OCI-LY3 (cell line): ENCODE data around the gene JAG2.

ENCODE experiments used
- H2AFZ ChIP-seq: fragments of 200-600, 300-600 bp; shearing (Covaris generic); 2 replicates; pipeline ENCODE4 v1.6.0; 2014; ENCODE audit warnings: antibody characterized with exemption, low read depth, low read length
- H3K27ac ChIP-seq: fragments of 200-600, 300-600 bp; sonication (generic); 2 replicates; pipeline ENCODE4 v1.5.1; 2014; ENCODE audit warnings: mild to moderate bottlenecking, low read length, moderate library complexity, mixed read lengths
- H3K27me3 ChIP-seq: fragments of 200-600, 300-600 bp; sonication (generic); 2 replicates; pipeline ENCODE4 v1.6.1; 2014; ENCODE audit warnings: low read depth, low read length, mixed read lengths
- H3K36me3 ChIP-seq: fragments of 200-600, 300-600 bp; sonication (generic); replicated peaks from 2 replicates; pipeline ENCODE3; 2014; ENCODE audit warnings: low read depth, low read length, mixed read lengths
- H3K4me1 ChIP-seq: fragments of 300-600, 200-600 bp; sonication (generic); 2 replicates; pipeline ENCODE4 v1.6.1; 2014; ENCODE audit warnings: low read length, mixed read lengths
- H3K4me2 ChIP-seq: fragments of 200-600, 300-600 bp; sonication (generic); 2 replicates; pipeline ENCODE4 v1.6.1; 2014; ENCODE audit warnings: low read length, mixed read lengths
- H3K4me3 ChIP-seq: fragments of 300-600, 200-600 bp; sonication (generic); 2 replicates; pipeline ENCODE4 v1.5.1; 2014; ENCODE audit warnings: antibody characterized with exemption, mild to moderate bottlenecking, low read length, moderate library complexity
- H3K79me2 ChIP-seq: fragments of 300-600, 200-600 bp; shearing (Covaris generic); 2 replicates; pipeline ENCODE4 v1.6.1; 2014; ENCODE audit warnings: mild to moderate bottlenecking, low read length, mixed read lengths
- H3K9ac ChIP-seq: fragments of 300-600, 200-600 bp; shearing (Covaris generic); 2 replicates; pipeline ENCODE4 v1.6.0; 2014; ENCODE audit warnings: mild to moderate bottlenecking, low read length, moderate library complexity
- H3K9me3 ChIP-seq: fragments of 200-600, 300-600 bp; shearing (Covaris generic); 2 replicates; pipeline ENCODE4 v1.6.1; 2014; ENCODE audit warnings: low read length, mixed read lengths; ENCODE audit not compliant: insufficient read depth
- H4K20me1 ChIP-seq: fragments of 200-600, 300-600 bp; sonication (generic); 2 replicates; pipeline ENCODE4 v1.6.1; 2016; ENCODE audit warnings: low read length, mixed read lengths; ENCODE audit not compliant: insufficient read depth
- CTCF ChIP-seq: fragments of 200-600, 300-600 bp; sonication (generic); IDR thresholded peaks from 2 replicates; pipeline ENCODE4 v1.5.1; 2014; ENCODE audit warnings: antibody characterized with exemption, low read length, low read depth
- EZH2phosphoT487 ChIP-seq: fragments of 200-600 bp; shearing (Covaris generic); IDR thresholded peaks from 2 replicates; pipeline ENCODE4 v1.6.1; 2018; ENCODE audit warnings: antibody characterized with exemption, mixed run types, low read depth

The JAG2 gene

GRCh38 chr14:105203701-105204100 is 35.1 kb upstream of the JAG2 start:
- Histone ChIP-seq H3K27me3 (peaks cover 11% of the 10 kb centered on the region), H3K27ac (no peak overlapping the region), H3K36me3 (no peaks in the 10 kb centered on the region), H3K9ac (no peak overlapping the region), H3K4me1 (no peaks in the 10 kb centered on the region), H4K20me1 (no peaks in the 10 kb centered on the region), H3K4me3 (no peak overlapping the region), H3K79me2 (no peaks in the 10 kb centered on the region), H2AFZ (no peak overlapping the region), H3K9me3 (no peaks in the 10 kb centered on the region), H3K4me2 (no peak overlapping the region)
- no peak for TF ChIP-seq EZH2phosphoT487
- TF ChIP-seq CTCF = no peak

DNA sequence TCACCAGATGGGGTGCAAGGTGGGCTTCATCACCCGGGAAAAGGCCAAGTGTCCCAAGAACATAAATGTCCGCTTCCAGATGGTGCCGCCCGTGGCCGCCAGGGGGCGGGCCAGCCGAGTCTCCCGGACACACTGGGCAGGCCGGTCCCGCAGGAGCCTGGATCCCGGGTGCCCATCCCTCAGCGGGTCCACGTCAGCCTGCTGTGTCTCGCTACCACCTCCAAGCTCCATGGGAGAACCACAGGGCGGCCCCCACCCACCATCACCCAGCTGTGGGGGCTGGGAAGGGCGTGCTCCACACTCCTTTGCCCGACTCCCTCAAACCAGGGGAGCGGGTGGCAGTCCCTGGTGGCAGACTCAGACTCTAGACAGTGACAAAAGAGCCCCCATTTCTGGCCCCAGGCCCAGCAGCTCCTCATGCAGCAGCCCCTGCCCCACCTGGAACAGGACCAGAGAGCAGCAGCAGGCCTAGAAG is 34.5 kb upstream of the JAG2 start:
- Histone ChIP-seq H3K9ac (no peak overlapping the region), H3K79me2 (no peaks in the 10 kb centered on the region), H3K9me3 (no peaks in the 10 kb centered on the region), H3K4me2 (peak overlapping the region; percentile 41), H2AFZ (no peak overlapping the region), H3K27ac (no peak overlapping the region), H3K27me3 (peaks cover 14% of the 10 kb centered on the region), H3K36me3 (no peaks in the 10 kb centered on the region), H3K4me1 (no peaks in the 10 kb centered on the region), H4K20me1 (no peaks in the 10 kb centered on the region), H3K4me3 (no peak overlapping the region)
- TF ChIP-seq CTCF (peak; percentile 88), EZH2phosphoT487 (no peak)

DNA sequence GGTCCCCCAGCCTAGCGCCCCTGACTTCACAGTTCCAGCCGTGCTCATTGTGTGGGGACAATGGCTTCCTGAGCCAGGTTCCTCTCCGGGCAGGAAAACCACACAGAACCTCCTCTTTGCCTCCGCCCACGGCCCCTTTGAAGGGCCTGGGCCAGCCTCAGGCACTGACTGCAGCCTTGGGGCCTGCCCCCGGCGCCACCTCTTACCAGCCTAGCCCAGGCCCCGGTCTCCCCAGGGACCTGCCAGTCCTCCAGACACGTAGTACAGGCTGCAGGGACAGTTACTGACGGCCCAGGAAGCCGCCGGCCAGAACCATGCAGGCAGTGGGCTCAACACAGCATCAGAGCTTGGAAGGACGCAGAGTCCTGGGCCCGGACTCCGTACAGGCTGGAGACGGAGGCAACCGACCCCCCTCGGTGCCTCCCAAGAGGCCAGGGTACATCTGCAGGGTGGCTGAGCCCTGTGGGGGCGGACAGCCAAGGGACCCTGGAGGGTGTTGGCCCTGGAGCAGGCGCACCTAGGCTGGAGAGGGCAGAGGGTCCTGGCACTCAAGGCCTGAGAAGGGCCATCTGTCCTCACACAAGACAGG is 33.4 kb upstream of the JAG2 start:
- Histone ChIP-seq H3K9ac (no peak overlapping the region), H3K27me3 (peaks cover 16% of the 10 kb centered on the region), H4K20me1 (no peaks in the 10 kb centered on the region), H3K9me3 (no peaks in the 10 kb centered on the region), H3K27ac (no peak overlapping the region), H3K4me2 (no peak overlapping the region), H3K36me3 (no peaks in the 10 kb centered on the region), H3K4me1 (no peaks in the 10 kb centered on the region), H3K79me2 (no peaks in the 10 kb centered on the region), H3K4me3 (no peak overlapping the region), H2AFZ (no peak overlapping the region)
- TF ChIP-seq EZH2phosphoT487 = no peak
- TF ChIP-seq CTCF = no peak

DNA sequence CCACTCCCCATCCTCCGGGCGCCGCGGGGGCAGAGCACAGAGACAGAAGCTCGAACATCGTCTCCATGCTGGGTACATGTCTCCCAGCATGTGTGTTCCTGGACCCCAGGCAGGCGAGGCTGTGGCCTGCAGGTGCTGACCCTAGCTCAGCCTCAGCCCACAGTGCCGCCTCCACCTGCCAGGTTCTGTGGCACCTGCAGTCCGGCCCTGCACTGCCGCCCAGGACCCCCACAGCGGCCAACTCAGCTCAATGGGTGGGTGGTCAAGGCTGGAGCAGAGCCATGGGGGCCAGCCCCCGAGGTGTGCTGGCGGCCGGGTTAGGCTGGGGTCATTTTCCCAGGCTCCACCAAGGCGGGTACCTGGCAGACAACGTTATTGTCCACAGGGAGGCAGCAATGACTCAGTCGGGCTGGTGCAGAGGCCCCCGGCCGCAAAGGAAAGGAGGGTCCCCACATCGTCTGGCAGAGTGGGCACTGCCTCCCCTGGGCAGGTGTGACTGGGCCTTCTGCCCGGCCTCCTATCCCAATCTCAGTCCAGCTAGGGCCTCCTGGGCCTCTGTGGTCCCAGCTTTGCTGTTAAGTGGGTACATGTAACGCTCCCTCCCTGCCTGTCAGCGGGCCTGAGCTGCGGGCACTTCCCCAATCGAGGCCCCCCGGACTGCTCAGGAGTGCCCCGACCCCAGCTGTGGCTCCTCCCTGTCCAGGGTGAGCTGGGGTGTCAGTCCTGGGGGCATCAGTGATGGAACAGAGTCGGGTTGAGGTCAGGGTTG is 32.8 kb upstream of the JAG2 start:
- no peaks in the 10 kb centered on the region for H3K36me3 ChIP-seq
- H3K27ac ChIP-seq = no peak overlapping the region
- no peaks in the 10 kb centered on the region for H3K4me1 ChIP-seq
- H2AFZ ChIP-seq = no peak overlapping the region
- no peak overlapping the region for H3K4me3 ChIP-seq
- peaks cover 16% of the 10 kb centered on the region for H3K27me3 ChIP-seq
- H3K4me2 ChIP-seq = no peak overlapping the region
- H3K9ac ChIP-seq = no peak overlapping the region
- no peaks in the 10 kb centered on the region for H3K79me2 ChIP-seq
- H4K20me1 ChIP-seq = no peaks in the 10 kb centered on the region
- peak; percentile 27 for TF ChIP-seq CTCF
- no peak for TF ChIP-seq EZH2phosphoT487
- no peaks in the 10 kb centered on the region for H3K9me3 ChIP-seq
